SK-N-SH treated with all-trans-retinoic acid at 6 μM for 48 hours (cell line): ENCODE results near the gene PTH.

Source experiments
- ATAC-seq: fragments of 200-7000 bp; cut with Tn5 transposase; 3 replicates; pipeline ENCODE4 v1.9.1; 2020; ENCODE audit warnings: mild to moderate bottlenecking, moderate library complexity
- ARNTL ChIP-seq: fragments of 450-650 bp; formaldehyde crosslinking; IDR thresholded peaks from 2 replicates; pipeline ENCODE4 v1.5.0; 2020; ENCODE audit warnings: low read depth, mild to moderate bottlenecking, moderate library complexity, borderline replicate concordance
- BACH2 ChIP-seq: fragments of 250-450 bp; sonication (Bioruptor Pico); IDR thresholded peaks from 2 replicates; pipeline ENCODE4 v1.9.0; 2021; ENCODE audit warnings: mild to moderate bottlenecking, borderline replicate concordance
- CREB5 ChIP-seq: fragments of 250-450 bp; sonication (Bioruptor Pico); IDR thresholded peaks from 2 replicates; pipeline ENCODE4 v1.5.1; 2020; ENCODE audit warnings: low read depth, mild to moderate bottlenecking, moderate library complexity
- CSDC2 ChIP-seq: fragments of 250-450 bp; sonication (Bioruptor Pico); IDR thresholded peaks from 2 replicates; pipeline ENCODE4 v1.5.0; 2020; ENCODE audit warnings: mild to moderate bottlenecking, moderate library complexity
- CSRNP3 ChIP-seq: fragments of 250-450 bp; sonication (Bioruptor Pico); IDR thresholded peaks from 2 replicates; pipeline ENCODE4 v1.5.1; 2021; ENCODE audit warnings: mild to moderate bottlenecking, moderate library complexity
- ESRRG ChIP-seq: fragments of 250-450 bp; sonication (Bioruptor Pico); IDR thresholded peaks from 2 replicates; pipeline ENCODE4 v1.6.1; 2021; ENCODE audit warnings: mild to moderate bottlenecking
- GLIS3 ChIP-seq: fragments of 250-450 bp; sonication (Bioruptor Pico); IDR thresholded peaks from 2 replicates; pipeline ENCODE4 v1.5.0; 2020; ENCODE audit warnings: mild to moderate bottlenecking, moderate library complexity
- ISL1 ChIP-seq: fragments of 250-450 bp; sonication (Bioruptor Pico); IDR thresholded peaks from 2 replicates; pipeline ENCODE4 v2.1.2; 2022; ENCODE audit warnings: mild to moderate bottlenecking, moderate library complexity
- OSR1 ChIP-seq: fragments of 250-450 bp; sonication (Bioruptor Pico); IDR thresholded peaks from 2 replicates; pipeline ENCODE4 v1.8.0; 2022; ENCODE audit warnings: moderate library complexity, mild to moderate bottlenecking, inconsistent platforms
- PATZ1 ChIP-seq: fragments of 250-450 bp; sonication (Bioruptor Pico); IDR thresholded peaks from 2 replicates; pipeline ENCODE4 v1.8.0; 2020; ENCODE audit warnings: mild to moderate bottlenecking, moderate library complexity, borderline replicate concordance
- POU6F1 ChIP-seq: fragments of 250-450 bp; sonication (Bioruptor Pico); IDR thresholded peaks from 2 replicates; pipeline ENCODE4 v1.8.0; 2021; ENCODE audit warnings: low read depth, mild to moderate bottlenecking, moderate library complexity, borderline replicate concordance
- RARB ChIP-seq: fragments of 250-450 bp; sonication (Bioruptor Pico); IDR thresholded peaks from 2 replicates; pipeline ENCODE4 v1.8.0; 2021; ENCODE audit warnings: mild to moderate bottlenecking, moderate library complexity
- SNAI2 ChIP-seq: fragments of 250-450 bp; sonication (Bioruptor Pico); IDR thresholded peaks from 2 replicates; pipeline ENCODE4 v1.5.0; 2020; ENCODE audit warnings: mild to moderate bottlenecking, moderate library complexity
- TCF4 ChIP-seq: fragments of 250-450 bp; sonication (Bioruptor Pico); IDR thresholded peaks from 2 replicates; pipeline ENCODE4 v1.8.0; 2021; ENCODE audit warnings: mild to moderate bottlenecking, moderate library complexity, borderline replicate concordance
- TOX ChIP-seq: fragments of 250-450 bp; sonication (Bioruptor Pico); IDR thresholded peaks from 2 replicates; pipeline ENCODE4 v1.8.0; 2021; ENCODE audit warnings: mild to moderate bottlenecking, moderate library complexity, borderline replicate concordance
- TSHZ2 ChIP-seq: fragments of 250-450 bp; sonication (Bioruptor Pico); IDR thresholded peaks from 2 replicates; pipeline ENCODE4 v1.5.0; 2020; ENCODE audit warnings: mild to moderate bottlenecking, moderate library complexity
- ZC3H10 ChIP-seq: fragments of 250-450 bp; sonication (Bioruptor Pico); IDR thresholded peaks from 2 replicates; pipeline ENCODE4 v1.5.1; 2021; ENCODE audit warnings: mild to moderate bottlenecking, moderate library complexity
- ZFP3 ChIP-seq: fragments of 250-450 bp; sonication (Bioruptor Pico); IDR thresholded peaks from 2 replicates; pipeline ENCODE4 v1.5.0; 2020; ENCODE audit warnings: mild to moderate bottlenecking, moderate library complexity
- ZFP30 ChIP-seq: fragments of 450-650 bp; formaldehyde crosslinking; IDR thresholded peaks from 2 replicates; pipeline ENCODE4 v1.5.0; 2022; ENCODE audit warnings: mild to moderate bottlenecking, moderate library complexity
- ZNF565 ChIP-seq: fragments of 450-650 bp; formaldehyde crosslinking; conservative IDR thresholded peaks from 2 replicates; pipeline ENCODE4 v1.5.0; 2020; ENCODE audit warnings: low read depth, mild to moderate bottlenecking, moderate library complexity
- ZNF70 ChIP-seq: fragments of 450-650 bp; formaldehyde crosslinking; IDR thresholded peaks from 2 replicates; pipeline ENCODE4 v1.5.0; 2020; ENCODE audit warnings: mild to moderate bottlenecking, moderate library complexity
- ZNF8 ChIP-seq: fragments of 450-650 bp; formaldehyde crosslinking; IDR thresholded peaks from 2 replicates; pipeline ENCODE4 v1.5.0; 2020; ENCODE audit warnings: mild to moderate bottlenecking, moderate library complexity

Gene PTH

GRCh38 chr11:13486926-13487660 is 8.7 kb downstream of the PTH start:
- ATAC-seq = peak; percentile 71; the same call in 2 of the 3 replicates

GRCh38 chr11:13480198-13480597 is 15.6 kb downstream of the PTH start:
- TF ChIP-seq ZNF70 (CRISPR knock-in tag) = no peak
- TF ChIP-seq SNAI2 (CRISPR knock-in tag) = no peak
- TF ChIP-seq RARB (CRISPR knock-in tag) = no peak
- TF ChIP-seq ZFP30 (CRISPR knock-in tag) = no peak
- no peak for TF ChIP-seq CREB5 (CRISPR knock-in tag)
- TF ChIP-seq CSRNP3 (CRISPR knock-in tag) = no peak
- no peak for TF ChIP-seq TCF4 (CRISPR knock-in tag)
- no peak for TF ChIP-seq PATZ1 (CRISPR knock-in tag)
- no peak for TF ChIP-seq BACH2
- no peak for TF ChIP-seq GLIS3 (CRISPR knock-in tag)
- no peak for TF ChIP-seq ESRRG (CRISPR knock-in tag)
- TF ChIP-seq ZFP3 (CRISPR knock-in tag) = no peak
- no peak for TF ChIP-seq ZC3H10 (CRISPR knock-in tag)
- TF ChIP-seq TOX = no peak
- no peak for TF ChIP-seq TSHZ2 (CRISPR knock-in tag)
- TF ChIP-seq POU6F1 (CRISPR knock-in tag) = no peak
- no peak for TF ChIP-seq OSR1 (CRISPR knock-in tag)
- no peak for TF ChIP-seq CSDC2
- no peak for TF ChIP-seq ZNF8 (CRISPR knock-in tag)
- no peak for TF ChIP-seq ZNF565 (CRISPR knock-in tag)
- no peak for ATAC-seq

More at GRCh38 chr11:13486926-13487660, 8.7 kb downstream of the PTH start:
- TF ChIP-seq TOX = no peak
- no peak for TF ChIP-seq ZNF70 (CRISPR knock-in tag)
- no peak for TF ChIP-seq CREB5 (CRISPR knock-in tag)
- no peak for TF ChIP-seq CSRNP3 (CRISPR knock-in tag)
- TF ChIP-seq ISL1 (CRISPR knock-in tag) = no peak
- TF ChIP-seq ESRRG (CRISPR knock-in tag) = no peak
- TF ChIP-seq ARNTL = no peak
- no peak for TF ChIP-seq SNAI2 (CRISPR knock-in tag)
